Progenitor cell of endocrine pancreas (in vitro differentiated cells): ENCODE results near the gene WNK3. TPM values are rescaled to one million over a fixed set of nuclear protein-coding genes. Genes with fewer than 3 reads are reported as not detected.
"Not testable (repeated sequence)": the region's sequence is repeated elsewhere in the genome, so short reads cannot be mapped to it uniquely, and the experiment has no call there.

Source experiments
- DNase-seq: peaks from one replicate; pipeline ENCODE4 v3.0.0; 2021; ENCODE audit warnings: low spot score; ENCODE audit not compliant: unreplicated experiment
- H3K27ac Mint-ChIP-seq: 2 replicates; pipeline ENCODE4 v1.8.0; 2021; ENCODE audit warnings: mild to moderate bottlenecking, moderate library complexity, mixed read lengths
- H3K27me3 Mint-ChIP-seq: 2 replicates; pipeline ENCODE4 v1.8.0; 2021; ENCODE audit warnings: mixed read lengths
- H3K36me3 Mint-ChIP-seq: 2 replicates; pipeline ENCODE4 v1.8.0; 2022; ENCODE audit warnings: mixed read lengths; ENCODE audit not compliant: insufficient read depth
- H3K4me1 Mint-ChIP-seq: 2 replicates; pipeline ENCODE4 v1.8.0; 2021; ENCODE audit warnings: low read depth, mixed read lengths
- H3K4me3 Mint-ChIP-seq: 2 replicates; pipeline ENCODE4 v1.8.0; 2021; ENCODE audit warnings: low read depth, mild to moderate bottlenecking, moderate library complexity, mixed read lengths
- H3K9me3 Mint-ChIP-seq: 2 replicates; pipeline ENCODE4 v1.8.0; 2021; ENCODE audit warnings: low read depth, mixed read lengths
- long read RNA-seq: library from polyadenylated mRNA; unstranded; transcript quantifications from one replicate; pipeline ENCODE4 v2.0.0, GENCODE V29; 2020
- total RNA-seq: library from RNA; stranded (reverse); gene quantifications from 2 replicates; pipeline ENCODE4 v1.2.1, GENCODE V29; 2021
- TF ChIP-seq, protein P1 (sequence below): fragments of 200-600 bp; sonication (generic); IDR thresholded peaks from one replicate; pipeline ENCODE4 v1.5.0; 2021; ENCODE audit warnings: antibody characterized with exemption, mild to moderate bottlenecking; ENCODE audit not compliant: unreplicated experiment

WNK3 gene
- total RNA-seq, result 22.6 and 22.9 TPM in 2 replicates
- long read RNA-seq, partial matches to known transcripts, result 9 of 15 reads
- long read RNA-seq, other reads (novel, unspliced or antisense), result 6 of 15 reads

DNA sequence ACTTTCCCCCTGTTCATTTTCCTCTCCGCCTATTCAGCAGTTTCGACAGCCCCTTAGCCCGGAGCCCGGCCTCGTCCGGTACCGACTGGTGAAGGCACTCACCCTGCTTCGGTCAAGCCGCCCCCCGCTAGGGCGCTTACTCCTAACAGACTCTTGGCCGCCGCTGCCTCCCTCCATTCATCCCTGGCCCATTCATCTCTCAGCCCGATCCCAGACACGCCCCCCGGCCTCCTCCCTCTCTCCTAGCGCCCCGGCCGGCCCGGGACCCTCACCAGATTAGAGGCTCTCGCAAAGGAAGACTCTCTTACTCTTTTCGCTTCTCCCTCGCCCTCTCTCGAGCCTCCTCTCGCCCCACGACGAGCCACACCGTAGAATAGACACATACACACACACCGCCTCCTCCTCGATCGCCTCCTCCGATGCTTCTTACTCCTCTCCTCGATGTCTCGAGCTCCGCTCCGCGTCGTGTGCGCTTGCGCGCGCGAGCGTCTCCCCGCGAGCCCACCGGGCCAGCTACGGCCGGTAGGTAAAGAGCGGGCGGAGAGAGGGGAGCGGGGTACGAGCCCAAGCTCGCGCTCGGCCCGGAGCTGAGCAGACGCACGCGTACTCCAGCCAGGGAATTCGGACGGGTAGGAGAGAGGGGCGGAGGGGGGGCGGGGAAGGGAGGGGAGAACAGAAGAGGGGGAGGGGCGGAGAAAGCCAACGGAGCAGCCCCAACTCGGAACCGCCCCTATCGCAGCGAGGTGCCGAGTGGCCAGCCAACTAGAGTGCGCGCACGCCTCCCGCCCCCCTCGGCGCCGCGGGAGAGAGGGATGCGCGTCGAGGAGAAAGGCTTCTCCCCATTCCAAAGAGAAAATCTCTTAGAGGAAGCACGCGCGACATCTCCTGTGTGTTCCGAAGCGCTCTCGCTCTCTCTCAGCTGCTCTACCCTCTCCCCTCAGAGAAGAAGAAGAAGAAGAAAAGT lies at the start of gene WNK3:
WNK3 (minus strand) TSS at position 633 of the 964 bp plus-strand sequence.
- TF ChIP-seq, protein P1, sequence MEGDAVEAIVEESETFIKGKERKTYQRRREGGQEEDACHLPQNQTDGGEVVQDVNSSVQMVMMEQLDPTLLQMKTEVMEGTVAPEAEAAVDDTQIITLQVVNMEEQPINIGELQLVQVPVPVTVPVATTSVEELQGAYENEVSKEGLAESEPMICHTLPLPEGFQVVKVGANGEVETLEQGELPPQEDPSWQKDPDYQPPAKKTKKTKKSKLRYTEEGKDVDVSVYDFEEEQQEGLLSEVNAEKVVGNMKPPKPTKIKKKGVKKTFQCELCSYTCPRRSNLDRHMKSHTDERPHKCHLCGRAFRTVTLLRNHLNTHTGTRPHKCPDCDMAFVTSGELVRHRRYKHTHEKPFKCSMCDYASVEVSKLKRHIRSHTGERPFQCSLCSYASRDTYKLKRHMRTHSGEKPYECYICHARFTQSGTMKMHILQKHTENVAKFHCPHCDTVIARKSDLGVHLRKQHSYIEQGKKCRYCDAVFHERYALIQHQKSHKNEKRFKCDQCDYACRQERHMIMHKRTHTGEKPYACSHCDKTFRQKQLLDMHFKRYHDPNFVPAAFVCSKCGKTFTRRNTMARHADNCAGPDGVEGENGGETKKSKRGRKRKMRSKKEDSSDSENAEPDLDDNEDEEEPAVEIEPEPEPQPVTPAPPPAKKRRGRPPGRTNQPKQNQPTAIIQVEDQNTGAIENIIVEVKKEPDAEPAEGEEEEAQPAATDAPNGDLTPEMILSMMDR, result no peak
- peak within 1 kb of the TSS; percentile 99 for H3K27ac Mint-ChIP-seq
- H3K4me1 Mint-ChIP-seq, result peaks cover 17% of the 10 kb centered on the region
- DNase-seq, result peak; percentile 71
- no peaks in the 10 kb centered on the region for H3K27me3 Mint-ChIP-seq
- peaks cover 2% of the 10 kb centered on the region for H3K36me3 Mint-ChIP-seq
- H3K9me3 Mint-ChIP-seq, result peaks cover 16% of the 10 kb centered on the region
- peak within 1 kb of the TSS; percentile 97 for H3K4me3 Mint-ChIP-seq

DNA sequence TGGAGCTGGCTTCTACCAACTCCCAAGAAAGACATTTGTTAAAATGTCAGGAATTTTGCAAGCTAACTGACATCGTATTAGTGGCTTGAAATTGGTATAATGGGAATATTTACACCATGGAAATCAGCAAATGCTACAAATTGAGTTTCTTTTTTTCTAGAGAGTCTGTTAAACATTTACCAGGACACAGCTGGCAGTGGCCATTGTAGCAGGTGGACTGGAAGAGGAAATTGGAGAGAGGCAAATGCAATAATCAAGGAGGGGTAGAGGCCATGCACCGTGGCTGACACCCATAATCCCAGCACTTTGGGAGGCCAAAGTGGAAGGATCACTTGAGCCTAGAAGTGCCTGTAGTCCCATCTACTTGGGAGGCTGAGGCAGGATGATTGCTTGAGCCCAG lies 49.4 kb upstream of the WNK3 start:
- H3K4me3 Mint-ChIP-seq, result no peak overlapping the region
- TF ChIP-seq, protein P1, result no peak
- no peaks in the 10 kb centered on the region for H3K27me3 Mint-ChIP-seq
- DNase-seq, result no peak
- H3K9me3 Mint-ChIP-seq, result peaks cover 19% of the 10 kb centered on the region
- no peaks in the 10 kb centered on the region for H3K36me3 Mint-ChIP-seq
- H3K4me1 Mint-ChIP-seq, result peaks cover 3% of the 10 kb centered on the region
- no peak overlapping the region for H3K27ac Mint-ChIP-seq

DNA sequence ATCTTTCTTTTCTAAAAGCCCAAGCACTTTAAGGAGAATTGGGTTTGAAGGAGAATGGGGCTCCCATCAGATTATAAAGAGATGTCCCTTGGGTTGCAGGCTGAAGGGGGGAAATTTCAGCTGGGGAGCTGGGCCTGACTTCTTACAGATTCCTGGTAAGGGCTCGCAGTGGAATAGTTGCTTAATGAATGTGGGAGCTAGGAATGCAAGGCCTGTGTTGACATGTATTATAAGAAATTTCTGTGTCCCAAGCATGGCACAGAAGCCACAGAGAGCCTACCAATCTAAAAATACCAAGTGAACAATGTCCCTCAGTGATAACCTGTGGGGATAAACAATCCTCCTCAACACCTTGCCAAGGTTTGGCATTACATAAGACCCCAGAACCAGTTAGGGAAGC lies 39.3 kb upstream of the WNK3 start:
- Mint-ChIP-seq H3K27ac (no peak overlapping the region), H3K4me3 (no peak overlapping the region), H3K36me3 (no peaks in the 10 kb centered on the region), H3K9me3 (peaks cover 5% of the 10 kb centered on the region), H3K27me3 (no peaks in the 10 kb centered on the region), H3K4me1 (no peaks in the 10 kb centered on the region)
- TF ChIP-seq, protein P1, result no peak
- no peak for DNase-seq

DNA sequence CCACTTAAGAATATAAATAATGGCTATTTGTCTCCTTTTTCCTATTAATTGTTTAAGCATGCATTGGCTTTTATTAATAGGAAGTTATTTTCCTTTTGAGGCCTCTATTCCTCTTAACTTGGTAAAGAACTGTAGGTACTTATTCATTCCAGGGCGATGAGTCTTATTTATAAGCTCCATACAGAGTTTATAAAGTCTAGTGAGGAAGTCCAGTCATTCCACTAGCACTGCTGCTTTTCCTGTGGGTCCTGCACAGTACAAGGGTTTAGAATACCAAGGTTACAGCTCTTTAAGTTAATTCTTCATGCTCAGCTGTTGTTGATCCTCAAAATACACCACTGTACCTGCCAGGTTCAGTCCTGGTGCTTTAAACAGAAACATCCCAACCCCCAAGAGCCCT lies 28.5 kb upstream of the WNK3 start:
- Mint-ChIP-seq H3K27ac (no peak overlapping the region), H3K27me3 (no peaks in the 10 kb centered on the region), H3K4me3 (no peak overlapping the region), H3K9me3 (peaks cover 6% of the 10 kb centered on the region), H3K36me3 (no peaks in the 10 kb centered on the region), H3K4me1 (no peaks in the 10 kb centered on the region)
- TF ChIP-seq, protein P1, result no peak
- DNase-seq, result no peak

DNA sequence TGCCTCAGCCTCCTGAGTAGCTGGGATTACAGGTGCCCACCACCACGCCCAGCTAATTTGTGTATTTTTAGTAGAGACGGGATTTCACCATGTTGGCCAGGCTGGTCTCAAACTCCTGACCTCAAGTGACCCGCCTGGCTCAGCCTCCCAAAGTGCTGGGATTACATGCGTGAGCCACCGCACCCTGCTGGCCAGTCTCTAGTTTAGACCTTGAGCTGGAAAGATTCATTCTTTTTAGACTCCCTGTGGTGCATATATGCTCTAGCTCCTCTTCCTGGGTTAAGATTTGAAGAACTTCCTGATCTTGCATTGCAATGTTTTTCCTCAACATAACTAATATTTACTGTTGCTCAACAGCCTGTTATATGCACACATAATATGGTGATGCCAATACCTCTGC lies 26.8 kb upstream of the WNK3 start:
- H3K27me3 Mint-ChIP-seq, H3K36me3 Mint-ChIP-seq, H3K4me3 Mint-ChIP-seq, H3K27ac Mint-ChIP-seq, H3K9me3 Mint-ChIP-seq, H3K4me1 Mint-ChIP-seq, DNase-seq: not testable (repeated sequence)
